Epithelial cell of proximal tubule (primary cell): ENCODE results near the gene USP37. TPM values are rescaled to one million over a fixed set of nuclear protein-coding genes. Genes with fewer than 3 reads are reported as not detected.

Experiments
- DNase-seq: peaks from one replicate; pipeline ENCODE4 v3.0.0-alpha.2; 2011; ENCODE audit warnings: low read depth
- H3K4me3 ChIP-seq: 2 replicates; pipeline ENCODE4 v1.5.1; 2011; ENCODE audit warnings: low read depth, mild to moderate bottlenecking, low read length
- total RNA-seq: library from RNA; depleted of rRNA; stranded (reverse); fragments of >200 nt; gene quantifications from 2 replicates; pipeline ENCODE4 v1.2.3, GENCODE V29; 2015
- TF ChIP-seq, protein P1 (sequence below): conservative IDR thresholded peaks from 2 replicates; pipeline ENCODE4 v1.5.1; 2012; ENCODE audit warnings: low read depth, mild to moderate bottlenecking, low read length

The USP37 gene
- total RNA-seq, 1 donor from 2014 or later: 14.9 TPM

DNA sequence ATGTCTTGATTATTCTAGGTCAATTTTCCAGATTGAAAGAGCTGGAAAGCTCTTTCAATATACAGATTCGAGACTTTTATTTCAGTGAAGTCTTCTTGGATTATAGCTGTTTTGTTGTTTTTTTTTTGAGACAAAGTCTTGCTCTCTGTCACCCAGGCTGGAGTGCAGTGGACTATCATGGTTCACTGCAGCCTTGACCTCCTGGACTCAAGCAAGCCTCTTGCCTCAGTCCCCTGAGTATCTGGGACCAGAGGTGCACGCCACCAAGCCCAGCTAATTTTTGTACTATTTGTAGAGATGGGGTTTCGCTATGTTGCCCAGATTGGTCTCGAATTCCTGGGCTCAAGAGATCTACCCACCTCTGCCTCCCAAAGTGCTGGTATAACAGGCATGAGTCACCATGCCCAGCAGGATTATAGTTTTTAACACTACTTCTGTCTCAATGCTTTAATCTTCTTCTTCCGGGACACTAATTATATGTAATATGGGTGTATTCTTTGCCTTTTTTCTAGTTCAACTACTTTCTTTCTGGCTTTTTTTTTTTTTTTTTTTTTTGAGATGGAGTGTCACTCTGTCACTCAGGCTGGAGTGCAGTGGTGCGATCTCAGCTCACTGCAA is 62.3 kb downstream of the USP37 start:
- no peak for DNase-seq
- no peak overlapping the region for H3K4me3 ChIP-seq
- TF ChIP-seq, protein P1, sequence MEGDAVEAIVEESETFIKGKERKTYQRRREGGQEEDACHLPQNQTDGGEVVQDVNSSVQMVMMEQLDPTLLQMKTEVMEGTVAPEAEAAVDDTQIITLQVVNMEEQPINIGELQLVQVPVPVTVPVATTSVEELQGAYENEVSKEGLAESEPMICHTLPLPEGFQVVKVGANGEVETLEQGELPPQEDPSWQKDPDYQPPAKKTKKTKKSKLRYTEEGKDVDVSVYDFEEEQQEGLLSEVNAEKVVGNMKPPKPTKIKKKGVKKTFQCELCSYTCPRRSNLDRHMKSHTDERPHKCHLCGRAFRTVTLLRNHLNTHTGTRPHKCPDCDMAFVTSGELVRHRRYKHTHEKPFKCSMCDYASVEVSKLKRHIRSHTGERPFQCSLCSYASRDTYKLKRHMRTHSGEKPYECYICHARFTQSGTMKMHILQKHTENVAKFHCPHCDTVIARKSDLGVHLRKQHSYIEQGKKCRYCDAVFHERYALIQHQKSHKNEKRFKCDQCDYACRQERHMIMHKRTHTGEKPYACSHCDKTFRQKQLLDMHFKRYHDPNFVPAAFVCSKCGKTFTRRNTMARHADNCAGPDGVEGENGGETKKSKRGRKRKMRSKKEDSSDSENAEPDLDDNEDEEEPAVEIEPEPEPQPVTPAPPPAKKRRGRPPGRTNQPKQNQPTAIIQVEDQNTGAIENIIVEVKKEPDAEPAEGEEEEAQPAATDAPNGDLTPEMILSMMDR: no peak

DNA sequence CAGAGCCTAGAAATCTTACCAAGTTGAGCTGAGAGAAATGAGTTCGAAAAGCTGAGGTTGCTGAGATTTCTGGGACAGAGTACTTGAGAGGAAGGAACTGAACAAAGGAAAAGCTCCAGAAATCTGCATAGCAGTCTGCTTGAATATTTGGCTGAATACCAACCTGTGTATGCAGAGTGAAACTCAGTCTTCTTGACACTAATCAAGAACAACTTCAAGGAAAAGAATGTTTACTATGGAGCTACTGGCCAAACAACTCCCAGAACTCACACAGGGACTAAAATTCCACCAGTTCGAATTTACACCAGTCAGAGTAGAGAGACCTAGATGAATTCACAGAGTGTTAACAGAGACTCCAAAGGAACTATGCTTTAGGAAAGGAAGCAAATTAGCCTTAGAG is 66.5 kb downstream of the USP37 start:
- no peak for DNase-seq
- no peak overlapping the region for H3K4me3 ChIP-seq
- TF ChIP-seq, protein P1: no peak

DNA sequence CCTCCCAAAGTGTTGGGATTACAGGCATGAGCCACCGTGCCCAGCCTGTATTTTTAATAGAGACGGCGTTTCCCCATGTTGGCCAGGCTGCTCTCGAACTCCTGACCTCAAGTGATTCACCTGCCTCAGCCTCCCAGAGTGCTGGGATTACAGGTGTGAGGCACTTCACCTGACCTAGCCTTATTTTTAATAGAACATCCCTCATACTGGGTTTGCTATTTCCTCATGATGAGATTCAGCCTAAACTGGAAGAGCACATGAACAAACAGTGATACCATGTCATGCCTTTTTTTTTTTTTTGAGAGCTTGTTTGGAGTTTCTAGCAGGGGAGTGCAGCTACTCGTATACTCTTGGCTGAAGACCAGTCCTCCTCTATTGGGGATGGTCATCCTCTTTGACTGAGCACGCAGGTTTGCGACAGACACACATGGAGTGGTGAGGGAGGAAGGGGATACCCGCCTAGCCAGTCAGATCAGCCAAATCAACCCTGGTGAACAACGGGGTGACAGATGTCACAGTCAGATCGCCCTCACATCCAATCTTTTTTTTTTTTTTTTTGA is 67.6 kb downstream of the USP37 start:
- TF ChIP-seq, protein P1: no peak
- H3K4me3 ChIP-seq: no peak overlapping the region
- DNase-seq: no peak

DNA sequence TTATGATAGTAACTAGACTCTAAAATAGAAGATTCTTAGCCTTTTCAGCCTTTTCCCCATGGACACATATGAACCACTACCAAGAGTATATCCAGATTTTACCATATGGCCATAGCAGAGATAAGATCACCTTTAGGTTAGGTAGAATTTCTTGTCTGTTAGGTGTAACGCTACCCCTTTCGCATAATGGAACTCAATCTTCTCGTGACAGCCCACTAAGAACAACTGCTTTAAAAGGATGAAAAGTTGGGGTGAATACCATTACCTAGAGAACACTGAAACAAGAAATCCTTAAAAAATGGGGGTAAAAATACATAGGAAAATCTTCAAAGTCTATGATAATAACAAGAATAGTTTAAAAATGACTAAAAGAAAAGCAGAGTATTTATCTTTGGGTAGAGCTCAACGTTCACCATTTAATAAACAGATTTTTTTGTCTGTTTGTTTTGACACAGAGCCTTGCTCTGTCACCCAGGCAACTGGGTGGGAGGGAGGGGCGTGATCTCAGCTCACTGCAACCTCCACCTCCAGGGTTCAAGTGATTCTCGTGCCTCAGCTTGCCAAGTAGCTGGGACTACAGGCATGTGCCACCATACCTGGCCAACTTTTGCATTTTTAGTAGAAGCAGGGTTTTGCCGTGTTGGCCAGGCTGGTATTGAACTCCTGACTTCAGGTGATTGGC is 82.0 kb downstream of the USP37 start:
- TF ChIP-seq, protein P1: no peak
- DNase-seq: no peak
- H3K4me3 ChIP-seq: no peak overlapping the region

DNA sequence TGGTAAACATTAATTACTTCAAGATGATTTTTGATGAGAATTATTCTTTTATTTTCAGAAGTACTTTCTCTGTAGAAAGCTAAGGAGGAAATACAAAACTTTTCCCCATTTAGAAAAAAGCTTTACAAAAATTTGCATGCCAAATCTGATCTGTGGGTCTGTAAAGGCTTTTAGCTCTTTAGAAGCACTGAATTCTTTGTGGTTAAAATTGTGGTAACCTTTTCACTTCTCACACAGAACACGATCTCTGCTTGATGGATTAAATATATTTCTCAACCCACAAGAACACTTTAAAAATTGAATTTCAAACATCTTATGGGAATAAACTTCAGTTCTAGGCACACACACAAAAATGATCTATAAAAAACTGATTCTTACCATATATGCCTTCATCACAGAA is 85.5 kb downstream of the USP37 start:
- TF ChIP-seq, protein P1: no peak
- H3K4me3 ChIP-seq: no peak overlapping the region
- DNase-seq: no peak

DNA sequence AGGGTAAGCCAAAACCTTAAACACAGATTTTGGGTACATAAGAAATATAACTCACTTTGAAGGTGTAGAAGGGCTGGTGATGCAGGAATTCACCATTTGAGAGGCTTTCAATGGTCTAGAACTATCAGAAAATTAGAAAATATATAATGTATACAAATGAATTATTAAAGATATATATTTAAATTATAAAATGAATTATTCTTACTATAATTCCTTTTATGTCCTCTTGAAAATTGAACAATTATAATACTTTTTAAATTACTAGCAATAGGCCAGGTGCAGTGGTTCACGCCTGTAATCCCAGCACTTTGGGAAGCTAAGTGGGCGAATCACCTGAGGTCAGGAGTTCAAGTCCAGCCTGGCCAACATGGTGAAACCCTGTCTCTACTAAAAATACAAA is 88.6 kb downstream of the USP37 start:
- TF ChIP-seq, protein P1: no peak
- DNase-seq: no peak
- H3K4me3 ChIP-seq: no peak overlapping the region
